GM18867 (cell line): ENCODE measurements around the gene TEX44.

ENCODE experiments used
- ATAC-seq: cut with Tn5 transposase; IDR thresholded peaks from one replicate; pipeline ENCODE4 v1.9.1; 2021; ENCODE audit warnings: mild to moderate bottlenecking, moderate library complexity; ENCODE audit not compliant: unreplicated experiment

Gene TEX44

GRCh38 chr2:231604685-231605606 is 12.3 kb downstream of the TEX44 start:
- ATAC-seq = peak; percentile 86

GRCh38 chr2:231605607-231606091 is 13.0 kb downstream of the TEX44 start:
- no peak for ATAC-seq

GRCh38 chr2:231606941-231607340 is 14.3 kb downstream of the TEX44 start:
- no peak for ATAC-seq

GRCh38 chr2:231611273-231612108 is 18.8 kb downstream of the TEX44 start:
- no peak for ATAC-seq

GRCh38 chr2:231612109-231612455 is 19.4 kb downstream of the TEX44 start:
- ATAC-seq = no peak

GRCh38 chr2:231612456-231613330 is 20.0 kb downstream of the TEX44 start:
- peak; percentile 49 for ATAC-seq

GRCh38 chr2:231613331-231613662 is 20.6 kb downstream of the TEX44 start:
- no peak for ATAC-seq

GRCh38 chr2:231613663-231614558 is 21.2 kb downstream of the TEX44 start:
- ATAC-seq = peak; percentile 62

- no peak for ATAC-seq
Measured at GRCh38 chr2:231614559-231615057, 21.9 kb downstream of the TEX44 start.

- no peak for ATAC-seq
Measured at GRCh38 chr2:231615058-231615671, 22.5 kb downstream of the TEX44 start.

GRCh38 chr2:231616296-231616695 is 23.6 kb downstream of the TEX44 start:
- no peak for ATAC-seq

- no peak for ATAC-seq
Measured at GRCh38 chr2:231617059-231617926, 24.6 kb downstream of the TEX44 start.

- no peak for ATAC-seq
Measured at GRCh38 chr2:231621051-231621879, 28.6 kb downstream of the TEX44 start.

- ATAC-seq = no peak
Measured at GRCh38 chr2:231622963-231623362, 30.3 kb downstream of the TEX44 start.

GRCh38 chr2:231626449-231626848 is 33.8 kb downstream of the TEX44 start:
- ATAC-seq = no peak

GRCh38 chr2:231627384-231628120 is 34.9 kb downstream of the TEX44 start:
- no peak for ATAC-seq
